K562 (cell line): ENCODE measurements around the gene GLG1. TPM values are rescaled to one million over a fixed set of nuclear protein-coding genes. Genes with fewer than 3 reads are reported as not detected.
A peak's percentile ranks its signal among the peaks of the same experiment; 100 is the strongest.

ENCODE experiments used
- CREB1 ChIP-seq, 2 experiments: sonication (generic) in 1 of 2; formaldehyde crosslinking in 1 of 2; IDR thresholded peaks; 2 replicates each; pipeline versions ENCODE4 v1.6.1 to v1.8.0; 2012 to 2022; ENCODE audit warnings: inconsistent platforms in 1 of 2, mild to moderate bottlenecking in 1 of 2, missing genetic modification reagents in 1 of 2, moderate library complexity in 1 of 2
- CTBP1 ChIP-seq: fragments of 450-650 bp; IDR thresholded peaks from 2 replicates; pipeline ENCODE4 v1.6.1; 2016; ENCODE audit warnings: borderline replicate concordance
- EP300 ChIP-seq: IDR thresholded peaks from 2 replicates; pipeline ENCODE4 v1.6.1; 2012; ENCODE audit warnings: low read length, improper control_type of control experiment
- FIP1L1 ChIP-seq: fragments of 200-400 bp; formaldehyde crosslinking; IDR thresholded peaks from 2 replicates; pipeline ENCODE4 v1.6.1; 2018; ENCODE audit warnings: mild to moderate bottlenecking, low read depth, low read length; ENCODE audit not compliant: poor library complexity, severe bottlenecking
- FOSL1 ChIP-seq: fragments of 200-800 bp; sonication (Bioruptor generic); conservative IDR thresholded peaks from 2 replicates; pipeline ENCODE4 v1.6.1; 2016; ENCODE audit warnings: missing genetic modification characterization, missing compliant biosample characterization
- FOXM1 ChIP-seq, 2 experiments: fragments of 450-650 bp in 1 of 2; sonication (generic) in 1 of 2; formaldehyde crosslinking in 1 of 2; IDR thresholded peaks; 2 replicates each; pipeline versions ENCODE4 v1.6.1 to v1.9.0; 2017 to 2022; ENCODE audit warnings: low read depth in 2 of 2, mild to moderate bottlenecking in 2 of 2, missing genetic modification reagents in 1 of 2, moderate library complexity in 1 of 2
- GMEB1 ChIP-seq: fragments of 250-450 bp; sonication (Bioruptor Pico); IDR thresholded peaks from 2 replicates; pipeline ENCODE4 v1.4.0; 2020; ENCODE audit warnings: mild to moderate bottlenecking
- MAZ ChIP-seq, 2 experiments: fragments of 450-650 bp in 1 of 2; sonication (generic) in 1 of 2; formaldehyde crosslinking; IDR thresholded peaks in 1 of 2; conservative IDR thresholded peaks in 1 of 2; 2 replicates each; pipeline versions ENCODE4 v1.4.0 to v1.5.0; 2020; ENCODE audit warnings: mild to moderate bottlenecking in 1 of 2, missing genetic modification reagents in 1 of 2
- MBD2 ChIP-seq: sonication (generic); IDR thresholded peaks from 2 replicates; pipeline ENCODE4 v1.6.1; 2016; ENCODE audit warnings: low read depth, borderline replicate concordance
- NR1H2 ChIP-seq: sonication (generic); formaldehyde crosslinking; IDR thresholded peaks from 2 replicates; pipeline ENCODE4 v1.4.0; 2020; ENCODE audit warnings: mild to moderate bottlenecking, missing genetic modification reagents
- PML ChIP-seq: IDR thresholded peaks from 2 replicates; pipeline ENCODE4 v1.6.1; 2012; ENCODE audit warnings: low read length, inconsistent platforms
- POLR2A ChIP-seq: fragments of 450-650 bp; conservative IDR thresholded peaks from 2 replicates; pipeline ENCODE4 v1.6.1; 2016
- POLR2AphosphoS2 ChIP-seq: IDR thresholded peaks from 2 replicates; pipeline ENCODE4 v1.6.1; 2012; ENCODE audit warnings: low read length, improper control_type of control experiment
- RBM17 ChIP-seq: fragments of 200-400 bp; formaldehyde crosslinking; IDR thresholded peaks from 2 replicates; pipeline ENCODE4 v1.6.1; 2017; ENCODE audit warnings: low read depth, mild to moderate bottlenecking, low read length, borderline replicate concordance
- RBM39 ChIP-seq: fragments of 200-400 bp; formaldehyde crosslinking; optimal IDR thresholded peaks from 2 replicates; pipeline ENCODE3; 2018; ENCODE audit warnings: low read depth, low read length
- RFX1 ChIP-seq: fragments of 450-650 bp; IDR thresholded peaks from 2 replicates; pipeline ENCODE4 v1.6.1; 2016; ENCODE audit warnings: mild to moderate bottlenecking, moderate library complexity
- SPI1 ChIP-seq: IDR thresholded peaks from 2 replicates; pipeline ENCODE4 v1.6.1; 2011; ENCODE audit warnings: low read depth, low read length, control low read depth, borderline replicate concordance
- SRF ChIP-seq, 2 experiments: fragments of 250-450, 450-650 bp in 1 of 2; sonication (Bioruptor Pico) in 1 of 2; sonication (generic) in 1 of 2; formaldehyde crosslinking; IDR thresholded peaks; 2 replicates each; pipeline versions ENCODE4 v1.5.0 to v1.5.1; 2020 to 2022; ENCODE audit warnings: mild to moderate bottlenecking in 1 of 2, missing genetic modification reagents in 1 of 2
- SRSF3 ChIP-seq: fragments of 200-400 bp; formaldehyde crosslinking; IDR thresholded peaks from 2 replicates; pipeline ENCODE4 v1.6.1; 2016; ENCODE audit warnings: mild to moderate bottlenecking, low read length, moderate library complexity; ENCODE audit not compliant: insufficient read depth
- TAF9B ChIP-seq: fragments of 450-650 bp; IDR thresholded peaks from 2 replicates; pipeline ENCODE4 v1.6.1; 2018; ENCODE audit warnings: mild to moderate bottlenecking; ENCODE audit not compliant: partially characterized antibody
- TBP ChIP-seq: optimal IDR thresholded peaks from 2 replicates; pipeline ENCODE3; 2011; ENCODE audit warnings: low read depth, low read length, improper control_type of control experiment
- ZBED1 ChIP-seq: IDR thresholded peaks from 2 replicates; pipeline ENCODE4 v1.6.1; 2014
- ZBTB7A ChIP-seq: IDR thresholded peaks from 2 replicates; pipeline ENCODE4 v1.6.1; 2011; ENCODE audit warnings: low read depth, mild to moderate bottlenecking, low read length, moderate library complexity, borderline replicate concordance; ENCODE audit not compliant: control insufficient read depth
- ZFX ChIP-seq: sonication (generic); formaldehyde crosslinking; IDR thresholded peaks from 2 replicates; pipeline ENCODE4 v1.8.0; 2022; ENCODE audit warnings: mild to moderate bottlenecking, missing genetic modification reagents, moderate library complexity
- polyA plus RNA-seq, 8 experiments: library from polyadenylated mRNA; depleted of rRNA in 4 of 8; stranded (reverse) in 5 of 8; unstranded in 3 of 8; fragments of >200 nt; fragmentation: Nextera tagmentation in 2 of 8; fragmentation: Illumina TruSeq in 1 of 8; extraction: Ambion mirVana in 2 of 8; extraction: Trizol in 1 of 8; gene quantifications; 2 replicates each; pipeline versions ENCODE4 v1.2.1 to v1.2.3, GENCODE V29; 2011 to 2014; ENCODE audit warnings: inconsistent platforms in 1 of 8, missing spikeins in 1 of 8
- total RNA-seq, 7 experiments: library from RNA; depleted of rRNA in 6 of 7; stranded (reverse); fragments of >200 nt in 6 of 7; fragmentation: Illumina TruSeq in 2 of 7; extraction: Trizol in 2 of 7; gene quantifications; 2 replicates each; pipeline versions ENCODE4 v1.2.1 to v1.2.3, GENCODE V29; 2011 to 2021; ENCODE audit warnings: low replicate concordance in 1 of 7
- TF ChIP-seq, protein P1 (sequence below): sonication (generic); formaldehyde crosslinking; IDR thresholded peaks from 2 replicates; pipeline ENCODE4 v1.8.0; 2022; ENCODE audit warnings: missing genetic modification reagents, mild to moderate bottlenecking, moderate library complexity, borderline replicate concordance

Gene GLG1
- total and polyA plus RNA-seq, 9 of the 15 experiments (the other 6 are each of a cell fraction or from before 2014, with no cell fraction given) = 6.2 to 36.0 (median 23.6) TPM

- TF ChIP-seq ZBTB7A (peak; percentile 57; the same call in 1 of the 2 replicates), CREB1 (IDR thresholded peaks at IDR 0.05) (peak; percentile 79), CREB1 (CRISPR knock-in tag; IDR thresholded peaks at IDR 0.05) (peak; percentile 75; the same call in 1 of the 2 replicates), EP300 (peak; percentile 35; the same call in 1 of the 2 replicates), MAZ (CRISPR knock-in tag; conservative IDR thresholded peaks at IDR 0.05 in 1 of 2, IDR thresholded peaks at IDR 0.05 in 1 of 2) (peak; percentile 17 to 45; a peak in 1 of 4 replicates), SPI1 (no peak), NR1H2 (CRISPR knock-in tag) (no peak), GMEB1 (CRISPR knock-in tag) (peak; percentile 95), TAF9B (peak; percentile 79), FIP1L1 (peak; percentile 77), TBP (peak; percentile 91), FOSL1 (tag) (peak; percentile 26; the same call in 1 of the 2 replicates), MBD2 (peak; percentile 57; the same call in 1 of the 2 replicates), SRF (CRISPR knock-in tag; IDR thresholded peaks at IDR 0.05) (0 out of 4 replicates have a peak, but pooled peaks of 1 of the 2 experiments have one; percentile 1), POLR2A (peak; percentile 97), PML (peak; percentile 87), SRSF3 (no peak), RBM17 (no peak), POLR2AphosphoS2 (peak; percentile 42; the same call in 1 of the 2 replicates), RFX1 (no peak), CTBP1 (peak; percentile 63; the same call in 1 of the 2 replicates), ZBED1 (no peak), RBM39 (no peak), FOXM1 (IDR thresholded peaks at IDR 0.05; ENCODE audit: low read depth) (no peak), FOXM1 (CRISPR knock-in tag; IDR thresholded peaks at IDR 0.05; ENCODE audit: low read depth) (peak; percentile 62; the same call in 1 of the 2 replicates), ZFX (CRISPR knock-in tag) (peak; percentile 93)
- TF ChIP-seq, protein P1, sequence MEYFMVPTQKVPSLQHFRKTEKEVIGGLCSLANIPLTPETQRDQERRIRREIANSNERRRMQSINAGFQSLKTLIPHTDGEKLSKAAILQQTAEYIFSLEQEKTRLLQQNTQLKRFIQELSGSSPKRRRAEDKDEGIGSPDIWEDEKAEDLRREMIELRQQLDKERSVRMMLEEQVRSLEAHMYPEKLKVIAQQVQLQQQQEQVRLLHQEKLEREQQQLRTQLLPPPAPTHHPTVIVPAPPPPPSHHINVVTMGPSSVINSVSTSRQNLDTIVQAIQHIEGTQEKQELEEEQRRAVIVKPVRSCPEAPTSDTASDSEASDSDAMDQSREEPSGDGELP (CRISPR knock-in tag) = peak; percentile 77; the same call in 1 of the 2 replicates
Measured at GRCh38 chr16:74606521-74607309, at the start of gene GLG1 (continued).
